ENCODE data around the gene DYNC1I1.

The DYNC1I1 gene
- total RNA-seq, result 0.21 to 3.7 (median 0.84) reads per million in 17 experiments

DNA sequence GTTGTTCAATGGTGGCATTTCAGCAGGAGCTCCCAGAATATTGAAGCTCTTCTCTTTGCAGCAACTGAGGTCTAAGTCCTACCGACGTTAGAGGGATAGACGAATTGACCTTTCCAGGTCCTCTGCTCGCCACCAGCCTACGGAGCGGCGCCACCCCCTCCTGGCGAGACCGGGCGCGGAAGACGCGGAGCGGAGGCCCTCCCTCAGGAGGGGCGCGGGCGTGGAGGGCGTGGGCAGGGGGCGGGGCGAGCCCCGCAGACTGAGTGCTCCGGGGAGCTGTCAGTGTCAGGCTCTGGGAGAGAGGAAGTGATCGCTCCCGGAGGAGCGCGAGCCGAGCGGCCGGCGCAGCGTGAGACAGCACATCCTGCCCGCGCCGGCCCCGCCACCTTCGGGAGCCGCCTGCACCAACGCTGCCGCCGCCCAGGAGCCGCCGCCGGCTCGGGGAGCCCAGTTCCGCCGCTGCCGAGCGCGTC is at the start of gene DYNC1I1:
Gene DYNC1I1 (plus strand): TSS at position 257 of the 473 bp plus-strand sequence. CDS start 32,176 bp downstream, outside the sequence.
- peak; percentile 77 to 91 (median 86) for DNase-seq

DNA sequence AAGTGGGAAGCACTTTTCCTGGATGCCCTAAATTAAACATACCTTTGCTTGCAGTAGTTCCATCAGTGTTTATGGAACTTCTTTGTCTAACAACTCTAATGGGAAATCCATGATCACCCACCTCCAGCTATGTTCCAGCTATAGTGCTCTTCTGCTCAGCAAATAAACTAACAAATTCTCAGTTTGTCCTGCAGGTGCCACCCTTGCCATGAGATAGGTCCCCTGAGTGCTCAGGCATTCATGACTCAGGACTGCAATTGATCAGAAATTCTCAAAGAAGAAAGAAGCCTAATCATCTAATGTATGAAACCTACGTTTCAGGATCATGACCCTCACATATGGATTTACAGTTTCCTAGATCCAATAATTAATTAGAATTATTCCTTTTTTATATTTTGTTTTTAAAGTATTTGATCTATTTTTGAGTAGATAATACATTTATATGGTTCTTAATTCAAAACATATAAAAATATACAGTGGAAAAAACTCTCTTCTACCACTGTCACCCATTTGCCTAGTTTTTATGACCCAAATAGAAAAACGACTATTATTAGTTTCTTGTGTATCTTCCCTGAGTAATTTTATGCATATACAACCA is 48.7 kb upstream of the DYNC1I1 start:
- peak; percentile 14 to 56 (median 42) for DNase-seq

- DNase-seq, result no peak
These were observed 47.1 kb upstream of the DYNC1I1 start for GRCh38 chr7:95725205-95725604.

GRCh38 chr7:95730493-95731280 is 41.7 kb upstream of the DYNC1I1 start:
- no peak for DNase-seq

GRCh38 chr7:95736635-95737034 is 35.7 kb upstream of the DYNC1I1 start:
- DNase-seq, result no peak

- no peak for DNase-seq
These were observed 34.4 kb upstream of the DYNC1I1 start for GRCh38 chr7:95737828-95738505.

GRCh38 chr7:95749044-95749443 is 23.3 kb upstream of the DYNC1I1 start:
- DNase-seq, result no peak

- no peak for DNase-seq
These were observed 22.8 kb upstream of the DYNC1I1 start for GRCh38 chr7:95749515-95749914.

GRCh38 chr7:95753440-95753839 is 18.9 kb upstream of the DYNC1I1 start:
- DNase-seq, result no peak

DNA sequence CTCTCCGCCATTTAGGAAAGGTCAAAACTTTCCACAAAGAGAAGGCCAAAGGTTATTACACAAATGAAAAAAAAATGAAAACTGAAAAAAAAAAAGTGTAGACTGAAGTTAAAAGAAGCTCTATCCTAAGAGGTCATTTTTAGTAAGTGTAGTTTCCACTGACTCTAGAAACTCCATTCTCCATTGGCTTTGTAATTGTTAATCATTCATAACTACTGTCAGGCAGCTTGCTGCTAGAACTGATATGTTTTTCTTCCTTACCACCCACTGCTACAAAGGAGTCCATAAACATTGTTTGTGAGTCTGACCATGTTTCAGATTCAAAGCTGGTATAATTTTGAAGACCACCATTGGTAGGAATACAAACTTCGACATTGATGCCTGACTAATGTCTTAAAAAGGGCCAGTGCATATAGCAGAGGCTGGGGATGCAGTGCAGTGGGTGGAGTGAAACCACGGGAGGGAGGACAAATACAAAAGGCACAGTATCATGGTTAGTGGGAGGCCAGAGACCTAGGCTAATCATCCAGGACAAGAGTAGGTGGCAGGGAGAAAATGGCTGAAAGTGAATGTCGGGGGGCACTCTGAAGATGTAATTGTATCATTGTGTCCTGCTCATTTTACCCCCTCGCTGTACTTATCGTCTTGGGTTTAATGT is 16.9 kb upstream of the DYNC1I1 start:
- DNase-seq, result no peak

DNA sequence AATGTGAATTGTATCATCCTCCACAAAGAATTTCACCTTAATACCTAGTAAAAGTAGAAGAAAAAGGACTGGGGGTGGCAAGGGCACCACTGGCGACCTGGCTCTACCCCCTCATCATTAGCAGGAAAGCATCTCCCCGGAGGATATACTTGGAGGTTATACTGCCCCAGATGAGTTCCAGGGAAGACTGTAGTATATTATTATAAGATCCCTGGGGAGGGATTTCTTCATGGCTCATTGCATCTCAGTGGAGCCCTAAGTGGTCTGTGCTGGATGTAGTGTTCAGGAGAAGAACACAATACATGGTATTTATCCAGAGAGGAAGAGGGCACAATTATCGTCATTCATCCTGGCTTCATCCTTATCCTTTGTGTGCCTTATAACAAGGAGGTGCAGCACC is 14.2 kb upstream of the DYNC1I1 start:
- DNase-seq, result no peak

GRCh38 chr7:95766086-95766485 is 6.3 kb upstream of the DYNC1I1 start:
- no peak for DNase-seq

- no peak for DNase-seq
These were observed 5.7 kb upstream of the DYNC1I1 start for GRCh38 chr7:95766657-95767056.

DNA sequence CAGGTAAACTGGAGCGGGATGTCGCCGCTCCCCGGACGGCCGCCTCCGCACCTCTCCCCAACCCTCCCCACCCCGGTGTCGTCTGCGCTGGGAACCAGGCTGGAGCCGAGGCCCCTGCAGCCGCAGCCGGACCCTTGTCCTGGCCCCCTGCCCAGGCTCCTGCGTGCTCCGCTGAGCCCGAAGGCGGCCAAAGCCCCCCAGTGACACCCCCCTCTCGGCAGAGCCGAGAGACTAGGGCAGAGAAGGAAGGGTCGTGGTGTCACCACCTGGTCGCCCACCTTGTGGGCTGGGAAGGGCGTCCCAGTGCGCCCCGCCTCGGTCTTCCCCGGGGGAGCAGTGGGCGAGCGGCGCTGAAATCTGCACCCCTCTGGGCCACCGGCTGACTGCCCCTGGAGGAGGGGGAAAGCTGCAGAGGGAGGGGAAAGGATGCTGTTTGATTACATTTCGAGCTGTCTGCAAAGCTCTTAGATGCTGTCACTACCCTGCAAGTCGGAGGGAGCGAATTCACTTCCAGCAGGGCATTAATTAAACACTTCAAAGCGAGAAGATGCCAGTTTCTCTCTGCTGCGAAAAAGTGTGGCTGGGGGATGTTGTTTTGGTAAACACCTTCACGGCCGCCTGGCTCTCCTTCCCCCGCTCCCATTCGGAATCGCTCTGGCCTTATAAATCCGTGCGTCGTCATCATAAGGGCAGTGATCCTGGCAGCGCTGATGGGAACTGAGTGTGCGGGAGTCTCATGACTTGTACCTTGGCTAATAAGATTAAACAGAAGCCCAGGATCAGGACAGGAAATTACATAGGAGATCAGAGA is 622 bp downstream of the DYNC1I1 start:
- DNase-seq, result peak in 1 of 4 experiments; percentile 5

DNA sequence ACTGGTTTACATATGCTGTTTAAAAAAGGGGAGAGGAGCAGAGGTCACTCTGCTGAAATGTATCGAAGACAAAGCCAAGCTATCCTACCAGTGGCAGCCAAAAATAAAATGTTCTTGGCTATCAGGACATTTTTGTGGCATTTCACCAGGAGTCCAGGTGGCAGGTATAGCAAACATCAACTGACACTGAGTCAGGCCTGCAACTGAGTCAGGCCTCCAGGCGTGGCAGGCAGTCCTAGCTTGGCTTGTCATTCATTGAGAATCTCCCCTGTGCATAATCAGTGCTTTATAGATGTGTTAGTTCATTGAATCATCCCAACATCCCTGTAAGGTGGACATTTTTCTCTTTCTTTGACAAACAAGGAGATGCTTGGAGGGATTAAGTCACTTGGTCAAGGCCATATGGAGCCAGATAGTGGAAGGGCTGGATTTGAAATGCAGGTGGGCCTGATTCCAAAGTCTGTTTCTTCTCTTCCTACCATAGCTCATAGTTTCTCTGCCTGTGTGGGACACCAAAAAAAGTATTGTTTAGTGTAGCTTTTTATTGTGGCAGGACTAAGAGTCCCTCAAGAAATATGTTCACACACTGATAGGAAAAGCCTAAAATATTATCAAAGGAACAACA is 4.3 kb downstream of the DYNC1I1 start:
- no peak for DNase-seq

- no peak for DNase-seq
These were observed 4.9 kb downstream of the DYNC1I1 start for GRCh38 chr7:95777269-95777668.

DNA sequence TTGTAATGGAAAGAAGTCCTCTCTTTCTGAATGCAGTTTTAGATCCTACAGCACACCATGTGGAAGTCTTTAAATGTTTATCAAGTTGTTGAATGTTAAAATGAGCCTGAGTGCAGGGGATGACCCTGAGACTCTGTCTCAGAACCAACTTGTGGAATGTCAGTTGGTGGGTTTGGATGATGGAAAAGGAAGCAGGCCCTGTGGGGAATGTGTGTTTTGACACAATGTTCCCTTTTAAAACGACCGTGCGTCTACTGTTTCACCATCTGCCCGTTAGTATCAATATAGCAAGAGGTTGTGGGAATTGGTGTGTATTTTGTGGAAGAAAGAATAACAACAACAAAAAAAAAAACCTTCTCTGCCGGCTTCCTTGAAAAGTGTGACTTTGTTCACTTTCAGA is 8.3 kb downstream of the DYNC1I1 start:
- no peak for DNase-seq

DNA sequence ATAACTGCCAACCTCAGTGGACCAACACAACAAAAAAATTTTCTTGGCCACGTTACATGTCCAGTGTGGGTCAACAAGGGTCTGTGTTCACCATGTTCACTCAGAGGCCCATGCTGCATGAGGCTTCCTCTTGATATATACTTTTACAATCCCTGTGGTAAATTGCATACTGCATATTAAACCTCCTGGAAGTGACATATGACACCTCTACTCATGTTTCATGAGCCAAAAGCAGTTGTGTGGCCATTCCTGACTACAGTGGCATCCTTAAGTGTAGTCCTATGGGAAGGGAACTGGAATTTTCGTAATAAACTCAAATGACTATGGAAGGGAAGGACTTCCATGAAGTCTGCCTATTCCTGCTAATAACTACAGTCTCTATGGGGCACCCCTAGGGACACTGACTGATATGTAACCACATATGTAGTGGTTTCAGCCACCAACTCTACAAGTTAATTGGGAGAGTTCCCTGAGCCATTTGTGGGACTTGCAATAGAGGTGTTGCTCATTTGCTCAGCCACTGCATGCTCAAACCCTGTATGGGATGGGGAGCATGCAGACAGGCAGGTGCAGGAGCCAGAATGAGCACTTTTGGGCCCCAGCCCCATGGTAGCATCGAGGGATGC is 9.7 kb downstream of the DYNC1I1 start:
- no peak for DNase-seq

DNA sequence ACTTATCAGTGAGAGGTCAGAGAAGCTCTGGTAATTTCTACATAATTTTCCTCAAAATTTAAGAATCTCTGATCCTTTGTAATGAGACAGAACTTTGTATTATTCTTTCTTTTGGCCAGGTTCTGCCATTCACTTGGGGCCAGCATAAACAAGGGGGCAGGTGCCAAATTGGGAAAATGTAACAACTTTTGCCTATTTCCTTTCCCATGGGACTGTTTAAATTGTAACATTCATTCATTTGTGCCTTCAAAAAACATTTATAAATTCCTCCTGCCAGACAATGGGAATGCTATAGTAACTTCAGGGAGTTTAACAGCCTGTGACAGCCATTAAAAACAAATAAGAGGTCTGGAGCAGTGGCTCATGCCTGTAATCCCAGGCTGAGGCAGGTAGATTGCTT is 12.4 kb downstream of the DYNC1I1 start:
- DNase-seq, result no peak

- no peak for DNase-seq
These were observed 15.9 kb downstream of the DYNC1I1 start for GRCh38 chr7:95788258-95788657.

DNA sequence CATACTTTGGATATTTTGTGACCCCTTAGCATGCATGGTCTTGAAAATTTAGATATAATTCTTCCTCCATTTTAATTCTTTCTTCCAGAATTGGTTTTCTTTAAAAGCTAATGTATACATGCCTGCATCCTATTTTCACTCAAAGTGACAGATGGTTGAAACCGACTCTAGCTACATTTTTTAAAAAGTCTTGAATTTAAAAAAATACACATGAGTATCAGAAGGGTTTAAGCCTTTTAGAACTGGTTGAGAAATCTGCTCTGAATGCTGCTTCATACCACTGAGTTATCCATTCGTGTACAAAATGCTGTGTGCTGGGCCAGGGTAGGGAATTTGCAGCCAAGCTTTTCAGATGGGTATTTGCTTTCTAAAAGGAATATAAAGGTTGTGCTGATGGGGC is 16.5 kb downstream of the DYNC1I1 start:
- no peak for DNase-seq
